Ishikawa (cell line): ENCODE measurements around the gene ZNF341.

Experiments
- CEBPB ChIP-seq: IDR thresholded peaks from 2 replicates; pipeline ENCODE4 v1.6.1; 2012
- YY1 ChIP-seq: IDR thresholded peaks from 2 replicates; pipeline ENCODE4 v1.6.1; 2012; ENCODE audit warnings: low read depth
- TF ChIP-seq, protein P1 (sequence below): IDR thresholded peaks from 2 replicates; pipeline ENCODE4 v1.6.1; 2012; ENCODE audit warnings: low read depth, mild to moderate bottlenecking

DNA sequence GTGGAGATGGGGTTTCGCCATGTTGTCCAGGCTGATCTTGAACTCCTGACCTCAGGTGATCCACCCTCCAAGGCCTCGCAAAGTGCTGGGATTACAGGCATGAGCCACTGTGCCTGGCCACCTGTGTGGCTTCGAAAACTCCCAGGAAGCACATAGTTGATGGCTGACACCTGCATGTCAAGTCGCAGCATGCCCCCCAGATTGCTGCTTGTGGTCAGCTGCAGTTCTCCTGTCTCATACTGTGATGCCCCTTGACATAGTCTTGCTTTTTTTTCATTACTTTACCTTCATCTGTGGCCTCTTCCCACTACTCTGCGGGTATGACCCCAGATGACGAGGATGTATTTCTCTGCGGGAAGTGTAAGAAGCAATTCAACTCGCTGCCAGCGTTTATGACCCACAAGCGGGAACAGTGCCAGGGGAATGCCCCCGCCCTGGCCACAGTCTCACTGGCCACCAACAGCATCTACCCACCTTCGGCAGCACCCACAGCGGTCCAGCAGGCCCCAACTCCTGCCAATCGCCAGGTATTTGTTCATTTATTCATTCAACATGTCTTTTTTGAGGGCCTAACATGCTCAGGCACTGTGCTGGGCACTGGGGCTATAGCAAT, 13.1 kb downstream of the ZNF341 start:
- no peak for TF ChIP-seq CEBPB
- no peak for TF ChIP-seq YY1
- TF ChIP-seq, protein P1, sequence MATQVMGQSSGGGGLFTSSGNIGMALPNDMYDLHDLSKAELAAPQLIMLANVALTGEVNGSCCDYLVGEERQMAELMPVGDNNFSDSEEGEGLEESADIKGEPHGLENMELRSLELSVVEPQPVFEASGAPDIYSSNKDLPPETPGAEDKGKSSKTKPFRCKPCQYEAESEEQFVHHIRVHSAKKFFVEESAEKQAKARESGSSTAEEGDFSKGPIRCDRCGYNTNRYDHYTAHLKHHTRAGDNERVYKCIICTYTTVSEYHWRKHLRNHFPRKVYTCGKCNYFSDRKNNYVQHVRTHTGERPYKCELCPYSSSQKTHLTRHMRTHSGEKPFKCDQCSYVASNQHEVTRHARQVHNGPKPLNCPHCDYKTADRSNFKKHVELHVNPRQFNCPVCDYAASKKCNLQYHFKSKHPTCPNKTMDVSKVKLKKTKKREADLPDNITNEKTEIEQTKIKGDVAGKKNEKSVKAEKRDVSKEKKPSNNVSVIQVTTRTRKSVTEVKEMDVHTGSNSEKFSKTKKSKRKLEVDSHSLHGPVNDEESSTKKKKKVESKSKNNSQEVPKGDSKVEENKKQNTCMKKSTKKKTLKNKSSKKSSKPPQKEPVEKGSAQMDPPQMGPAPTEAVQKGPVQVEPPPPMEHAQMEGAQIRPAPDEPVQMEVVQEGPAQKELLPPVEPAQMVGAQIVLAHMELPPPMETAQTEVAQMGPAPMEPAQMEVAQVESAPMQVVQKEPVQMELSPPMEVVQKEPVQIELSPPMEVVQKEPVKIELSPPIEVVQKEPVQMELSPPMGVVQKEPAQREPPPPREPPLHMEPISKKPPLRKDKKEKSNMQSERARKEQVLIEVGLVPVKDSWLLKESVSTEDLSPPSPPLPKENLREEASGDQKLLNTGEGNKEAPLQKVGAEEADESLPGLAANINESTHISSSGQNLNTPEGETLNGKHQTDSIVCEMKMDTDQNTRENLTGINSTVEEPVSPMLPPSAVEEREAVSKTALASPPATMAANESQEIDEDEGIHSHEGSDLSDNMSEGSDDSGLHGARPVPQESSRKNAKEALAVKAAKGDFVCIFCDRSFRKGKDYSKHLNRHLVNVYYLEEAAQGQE, result no peak
